GM21723 (cell line): ENCODE measurements around the gene PIP5K1A.
"Not testable (repeated sequence)": the region's sequence is repeated elsewhere in the genome, so short reads cannot be mapped to it uniquely, and the experiment has no call there.

Experiments used
- ATAC-seq: cut with Tn5 transposase; IDR thresholded peaks from one replicate; pipeline ENCODE4 v1.9.1; 2021; ENCODE audit warnings: mild to moderate bottlenecking, moderate library complexity; ENCODE audit not compliant: unreplicated experiment

The PIP5K1A gene

GRCh38 chr1:151254217-151255213 lies 56.2 kb downstream of the PIP5K1A start, which contains the start of gene PSMD4:
Gene PSMD4 (plus strand): TSS chr1:151254734. CDS start chr1:151254783, 49 bp downstream.
- peak; percentile 89 for ATAC-seq

DNA sequence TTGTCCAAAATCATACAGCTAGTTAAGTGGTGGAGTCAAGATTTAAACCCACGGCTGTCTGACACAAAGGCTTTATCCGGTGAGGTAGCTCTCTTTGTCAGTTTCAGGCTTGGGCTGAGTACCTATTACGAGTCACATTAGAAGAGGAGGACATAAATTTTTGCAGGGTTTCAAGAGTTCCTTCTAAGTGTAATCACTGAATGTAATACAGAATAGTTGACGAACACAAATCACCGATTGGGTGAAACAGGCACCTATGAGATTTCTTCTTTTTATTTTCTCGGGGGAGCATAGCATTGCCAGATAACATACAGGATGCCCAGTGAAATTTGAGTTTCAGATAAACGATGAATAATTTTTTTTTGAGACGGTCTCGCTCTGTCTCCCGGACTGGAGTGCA lies 57.0 kb downstream of the PIP5K1A start:
- ATAC-seq = no peak

- no peak for ATAC-seq
Observed at GRCh38 chr1:151259351-151259750, 61.0 kb downstream of the PIP5K1A start.

DNA sequence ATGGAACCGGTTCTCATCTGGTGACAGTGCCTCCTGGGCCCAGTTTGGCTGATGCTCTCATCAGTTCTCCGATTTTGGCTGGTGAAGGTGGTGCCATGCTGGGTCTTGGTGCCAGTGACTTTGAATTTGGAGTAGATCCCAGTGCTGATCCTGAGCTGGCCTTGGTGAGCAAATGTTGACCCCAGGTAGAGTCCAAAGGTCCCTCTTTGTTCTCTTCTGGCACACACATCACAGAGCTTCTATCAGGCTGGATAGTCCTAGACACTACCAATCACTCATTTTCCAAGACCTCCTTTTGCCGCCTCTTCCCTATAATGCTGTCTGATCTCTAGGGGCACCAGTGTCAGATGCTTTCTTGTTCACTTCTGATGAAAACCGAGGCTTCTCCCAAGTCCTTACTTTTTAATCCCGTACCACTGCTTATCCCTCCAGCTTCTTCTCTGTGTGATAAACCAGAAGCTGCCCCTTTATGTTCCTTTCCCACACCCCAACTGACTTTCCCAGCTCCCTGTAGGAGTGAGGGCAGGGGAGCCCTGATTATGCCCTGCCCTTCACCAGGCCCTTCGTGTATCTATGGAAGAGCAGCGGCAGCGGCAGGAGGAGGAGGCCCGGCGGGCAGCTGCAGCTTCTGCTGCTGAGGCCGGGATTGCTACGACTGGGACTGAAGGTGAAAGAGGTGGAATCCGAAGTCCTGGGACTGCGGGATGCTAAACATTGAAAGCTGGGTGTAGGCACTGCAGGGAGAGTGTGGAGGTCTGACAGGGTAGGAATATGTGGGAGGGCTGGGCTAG lies 67.3 kb downstream of the PIP5K1A start:
- ATAC-seq = no peak

- no peak for ATAC-seq
Observed at GRCh38 chr1:151266315-151266714, 68.0 kb downstream of the PIP5K1A start.

DNA sequence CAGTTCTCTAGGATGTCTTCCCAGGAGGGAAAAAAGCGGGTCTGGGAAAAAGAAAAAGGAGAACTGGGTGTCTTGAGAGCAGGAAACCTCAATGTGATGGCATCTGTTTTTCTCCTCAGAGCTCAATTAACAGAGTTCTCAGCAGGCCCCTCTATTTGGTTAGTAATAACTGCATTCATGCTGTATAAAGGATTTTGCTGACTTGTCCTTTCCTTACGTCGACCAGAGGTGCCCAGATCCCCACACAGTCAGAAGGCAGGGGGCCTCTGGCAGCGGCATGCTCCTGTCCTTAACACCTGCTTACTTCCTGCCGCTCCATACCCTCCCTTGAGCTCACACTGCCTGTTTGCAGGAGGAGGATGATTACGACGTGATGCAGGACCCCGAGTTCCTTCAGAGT lies 68.5 kb downstream of the PIP5K1A start:
- no peak for ATAC-seq

GRCh38 chr1:151267760-151268159 lies 69.4 kb downstream of the PIP5K1A start:
- no peak for ATAC-seq

- ATAC-seq = no peak
Observed at GRCh38 chr1:151273924-151274466, 75.6 kb downstream of the PIP5K1A start.

DNA sequence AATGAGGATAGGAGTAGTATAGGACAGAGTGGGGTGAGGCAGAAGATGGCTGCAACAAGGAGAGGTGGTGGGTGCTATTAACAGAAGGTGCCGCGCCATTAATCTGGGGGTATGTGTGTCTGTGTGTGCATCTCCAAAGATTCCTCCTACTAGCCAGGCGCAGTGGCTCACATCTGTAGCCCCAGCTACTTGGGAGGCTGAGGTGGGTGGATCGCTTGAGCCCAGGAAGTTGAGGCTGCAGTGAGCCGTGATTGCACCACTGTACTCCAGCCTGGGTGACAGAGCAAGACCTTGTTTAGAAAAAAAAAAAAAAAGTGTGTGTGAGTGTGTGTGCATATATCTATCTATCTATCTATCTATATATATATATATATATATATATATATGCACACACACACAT lies 77.0 kb downstream of the PIP5K1A start:
- ATAC-seq = not testable (repeated sequence)

DNA sequence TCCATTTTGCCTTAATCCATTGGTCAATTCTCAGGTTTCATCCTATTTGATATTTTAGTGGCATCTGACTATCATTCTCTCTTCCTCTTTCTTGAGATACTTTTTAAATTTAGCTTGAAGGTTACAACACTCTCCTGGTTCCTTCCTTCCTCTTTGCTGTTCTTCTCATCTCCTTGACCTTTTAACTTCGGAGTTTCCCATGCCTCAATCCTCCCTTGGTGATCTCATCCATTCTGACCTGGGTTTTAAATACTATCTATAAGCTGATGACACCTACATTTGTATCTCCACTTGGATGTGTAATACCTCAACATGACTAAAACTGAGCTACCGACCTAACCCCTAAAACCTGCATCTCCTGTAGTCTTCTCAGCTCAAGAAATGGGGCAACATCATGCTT lies 78.9 kb downstream of the PIP5K1A start:
- ATAC-seq = no peak

GRCh38 chr1:151281225-151281968 lies 83.0 kb downstream of the PIP5K1A start:
- peak; percentile 40 for ATAC-seq

GRCh38 chr1:151281969-151282882 lies 83.9 kb downstream of the PIP5K1A start, which contains the start of gene ZNF687:
Gene ZNF687 (plus strand): TSS chr1:151282299. CDS start chr1:151286292, 3,993 bp downstream.
- ATAC-seq = peak; percentile 85

- no peak for ATAC-seq
Observed at GRCh38 chr1:151282883-151283725, 84.8 kb downstream of the PIP5K1A start.

DNA sequence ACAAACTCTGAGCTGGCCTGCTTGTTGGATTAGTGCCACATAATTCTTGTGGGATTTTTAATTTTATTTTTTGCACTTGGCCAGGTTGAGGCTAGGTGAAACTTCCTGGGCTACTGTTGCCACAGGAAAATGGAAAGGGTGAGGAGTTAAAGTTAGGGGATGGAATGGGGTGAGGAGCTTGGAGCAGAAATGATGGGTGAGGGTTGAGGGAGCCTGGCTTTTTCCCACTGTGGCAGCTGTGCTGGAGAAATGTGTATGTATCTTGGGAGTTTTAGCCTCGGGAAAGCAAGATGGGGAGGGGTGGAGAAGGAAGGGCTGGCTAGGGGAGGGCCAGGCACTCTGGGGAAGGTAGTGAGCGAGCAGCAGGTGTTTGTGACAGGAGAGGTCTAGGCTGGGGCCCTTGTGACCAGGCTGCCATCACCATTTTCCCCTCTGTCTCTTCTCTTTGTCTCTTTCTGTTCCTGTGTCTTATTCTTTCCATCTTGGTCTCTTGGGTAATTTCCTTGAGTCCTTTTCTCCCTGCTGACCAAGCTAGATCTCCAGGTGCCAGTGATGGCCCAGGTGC lies 85.7 kb downstream of the PIP5K1A start:
- ATAC-seq = no peak

DNA sequence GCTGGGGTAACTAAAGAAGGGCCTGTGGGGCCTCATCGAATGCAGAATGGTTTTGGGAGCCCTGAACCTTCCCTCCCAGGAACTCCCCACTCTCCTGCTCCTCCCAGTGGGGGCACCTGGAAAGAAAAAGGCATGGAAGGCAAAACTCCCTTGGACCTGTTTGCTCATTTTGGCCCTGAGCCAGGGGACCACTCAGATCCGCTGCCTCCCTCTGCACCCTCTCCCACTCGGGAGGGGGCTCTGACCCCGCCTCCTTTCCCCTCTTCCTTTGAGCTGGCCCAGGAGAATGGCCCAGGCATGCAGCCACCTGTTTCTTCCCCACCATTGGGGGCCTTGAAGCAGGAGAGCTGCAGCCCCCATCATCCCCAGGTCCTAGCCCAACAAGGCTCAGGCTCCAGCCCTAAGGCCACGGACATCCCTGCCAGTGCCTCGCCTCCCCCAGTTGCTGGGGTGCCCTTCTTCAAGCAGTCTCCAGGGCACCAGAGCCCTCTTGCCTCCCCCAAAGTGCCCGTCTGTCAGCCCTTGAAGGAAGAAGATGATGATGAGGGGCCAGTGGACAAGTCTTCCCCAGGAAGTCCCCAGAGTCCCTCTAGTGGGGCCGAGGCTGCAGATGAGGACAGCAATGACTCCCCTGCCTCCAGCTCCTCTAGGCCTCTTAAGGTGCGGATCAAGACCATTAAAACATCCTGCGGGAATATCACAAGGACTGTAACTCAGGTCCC lies 88.4 kb downstream of the PIP5K1A start:
- no peak for ATAC-seq

- no peak for ATAC-seq
Observed at GRCh38 chr1:151287341-151287699, 89.0 kb downstream of the PIP5K1A start.

DNA sequence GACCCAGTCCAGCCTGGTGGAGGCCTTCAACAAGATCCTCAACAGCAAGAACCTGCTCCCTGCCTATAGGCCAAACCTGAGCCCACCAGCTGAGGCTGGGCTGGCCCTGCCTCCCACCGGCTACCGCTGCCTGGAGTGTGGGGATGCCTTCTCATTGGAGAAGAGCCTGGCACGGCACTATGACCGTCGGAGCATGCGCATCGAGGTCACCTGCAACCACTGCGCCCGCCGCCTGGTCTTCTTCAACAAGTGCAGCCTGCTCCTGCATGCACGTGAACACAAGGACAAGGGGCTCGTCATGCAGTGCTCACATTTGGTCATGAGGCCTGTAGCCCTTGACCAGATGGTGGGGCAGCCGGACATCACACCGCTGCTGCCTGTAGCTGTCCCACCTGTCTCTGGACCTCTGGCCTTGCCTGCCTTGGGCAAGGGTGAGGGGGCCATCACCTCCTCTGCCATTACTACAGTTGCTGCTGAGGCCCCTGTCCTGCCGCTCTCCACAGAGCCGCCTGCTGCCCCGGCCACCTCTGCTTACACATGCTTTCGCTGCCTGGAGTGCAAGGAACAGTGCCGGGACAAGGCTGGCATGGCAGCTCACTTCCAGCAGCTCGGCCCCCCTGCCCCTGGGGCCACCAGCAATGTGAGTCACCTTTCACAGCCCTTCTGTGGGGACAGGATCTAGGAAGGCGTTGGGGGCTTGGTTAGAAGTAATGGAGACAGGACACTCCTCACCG lies 89.6 kb downstream of the PIP5K1A start:
- no peak for ATAC-seq
